Sigmoid colon (tissue), 7 donors: ENCODE data around the gene TBXAS1. TPM values are rescaled to one million over a fixed set of nuclear protein-coding genes. Genes with fewer than 3 reads are reported as not detected.

Experiments used
- DNase-seq: peaks from one replicate; pipeline ENCODE4 v3.0.0-alpha.2; 2019
- H3K27ac ChIP-seq, 4 donors: fragments of 200-600 bp; sonication (generic); one replicate each; pipeline ENCODE4 v1.5.1; 2016 to 2019; ENCODE audit warnings: mild to moderate bottlenecking in 1 of 4
- H3K27me3 ChIP-seq, 3 donors: fragments of 200-600 bp; sonication (generic); one replicate each; pipeline ENCODE4 v1.5.1; 2019; ENCODE audit warnings: mild to moderate bottlenecking in 1 of 3
- H3K36me3 ChIP-seq, 4 donors: fragments of 200-600 bp; sonication (generic); one replicate each; pipeline ENCODE4 v1.5.1; 2016 to 2019
- H3K4me1 ChIP-seq, 4 donors: fragments of 200-600 bp; sonication (generic); one replicate each; pipeline ENCODE4 v1.5.1; 2017 to 2019
- H3K4me3 ChIP-seq, 4 donors: fragments of 200-600 bp; sonication (generic); one replicate each; pipeline ENCODE4 v1.5.1; 2017 to 2019; ENCODE audit warnings: mild to moderate bottlenecking in 2 of 4, moderate library complexity in 1 of 4
- H3K9me3 ChIP-seq, 4 donors: fragments of 200-600 bp in 3 of 4; sonication (generic) in 3 of 4; one replicate each; pipeline versions ENCODE4 v1.5.1 to v1.6.1; 2013 to 2019
- CTCF ChIP-seq, 4 experiments: fragments of 450-650 bp in 3 of 4; fragments of 200-600 bp in 1 of 4; IDR thresholded peaks; one replicate each; pipeline ENCODE4 v1.5.1; 2016 to 2019; ENCODE audit warnings: antibody characterized with exemption in 4 of 4, mild to moderate bottlenecking in 3 of 4, moderate library complexity in 2 of 4
- EP300 ChIP-seq, 4 donors: sonication (generic); formaldehyde crosslinking; IDR thresholded peaks; one replicate each; pipeline ENCODE4 v1.6.1; 2017; ENCODE audit warnings: antibody characterized with exemption in 4 of 4
- POLR2A ChIP-seq, 2 donors: fragments of 450-650 bp; IDR thresholded peaks; one replicate each; pipeline ENCODE4 v1.6.1; 2016; ENCODE audit warnings: antibody characterized with exemption in 2 of 2, mild to moderate bottlenecking in 2 of 2, moderate library complexity in 2 of 2
- POLR2AphosphoS5 ChIP-seq, 4 donors: sonication (generic); formaldehyde crosslinking; IDR thresholded peaks; one replicate each; pipeline ENCODE4 v1.6.1; 2017; ENCODE audit warnings: antibody characterized with exemption in 4 of 4
- WGBS, 2 donors: extraction: QIAGEN DNeasy Blood & Tissue Kit; methylation state at CpG; one replicate each; pipeline ENCODE4 v1.1.7; 2013; 5-methylcytosine and 5-hydroxymethylcytosine counted together
- intact Hi-C: fragments of 100-400 bp; cut with DNase I; formaldehyde crosslinking; loops from one replicate; pipeline ENCODE4 v1.15.1; 2023
- polyA plus RNA-seq, 3 donors: library from polyadenylated mRNA; stranded (reverse); fragments of 200-250 nt; gene quantifications; one replicate each; pipeline ENCODE4 v1.2.3, GENCODE V29; 2013
- total RNA-seq, 4 donors: library from RNA; depleted of rRNA; stranded (reverse); fragments of >200 nt; gene quantifications; one replicate each; pipeline ENCODE4 v1.1.0, GENCODE V29; 2016
- donor health status: healthy with polysubstance abuse.
- donor health status: Bipolar disorder and iron deficiency.
- donor health status: healthy.

TBXAS1 gene
- total and polyA plus RNA-seq, 7 donors = 6.0 to 28.2 (median 19.3) TPM

GRCh38 chr7:139804571-139804970 lies 24.5 kb upstream of the TBXAS1 start:
- 98 to 100% methylated on average over 1 of the region's 1 CpG for WGBS, 2 donors

GRCh38 chr7:139807009-139807408 lies 22.1 kb upstream of the TBXAS1 start:
- WGBS, 2 donors = 48 to 84% methylated on average over 3 of the region's 3 CpGs
- intact Hi-C loops = no loop called here
- H3K27me3 ChIP-seq = peaks cover 0 to 5% (median 0%) of the 10 kb centered on the region in 3 donors
- H3K27ac ChIP-seq = no peak overlapping the region
- TF ChIP-seq EP300 (IDR thresholded peaks at IDR 0.05) = no peak
- H3K4me3 ChIP-seq = no peak overlapping the region
- H3K9me3 ChIP-seq = no peaks in the 10 kb centered on the region
- no peaks in the 10 kb centered on the region for H3K4me1 ChIP-seq
- H3K36me3 ChIP-seq = no peaks in the 10 kb centered on the region
- DNase-seq = no peak

More at GRCh38 chr7:139804571-139804970, 24.5 kb upstream of the TBXAS1 start:
- no peak overlapping the region for H3K4me3 ChIP-seq
- DNase-seq = no peak
- TF ChIP-seq EP300 (IDR thresholded peaks at IDR 0.05) = no peak
- no peak overlapping the region for H3K27ac ChIP-seq
- H3K36me3 ChIP-seq = no peaks in the 10 kb centered on the region
- H3K27me3 ChIP-seq = peaks cover 0 to 5% (median 0%) of the 10 kb centered on the region in 3 donors
- intact Hi-C loops = no loop called here
- H3K9me3 ChIP-seq = no peaks in the 10 kb centered on the region
- no peaks in the 10 kb centered on the region for H3K4me1 ChIP-seq

GRCh38 chr7:139808427-139808826 lies 20.6 kb upstream of the TBXAS1 start:
- no peak overlapping the region for H3K4me3 ChIP-seq
- intact Hi-C loops = no loop called here
- H3K27ac ChIP-seq = no peak overlapping the region
- TF ChIP-seq POLR2A (IDR thresholded peaks at IDR 0.05) (no peak), EP300 (IDR thresholded peaks at IDR 0.05) (no peak), POLR2AphosphoS5 (IDR thresholded peaks at IDR 0.05) (no peak), CTCF (IDR thresholded peaks at IDR 0.05) (no peak)
- H3K27me3 ChIP-seq = peaks cover 0 to 2% (median 0%) of the 10 kb centered on the region in 3 donors
- DNase-seq = no peak
- no peaks in the 10 kb centered on the region for H3K4me1 ChIP-seq
- H3K9me3 ChIP-seq = no peaks in the 10 kb centered on the region
- 95 to 96% methylated on average over 3 of the region's 3 CpGs for WGBS, 2 donors
- H3K36me3 ChIP-seq = no peaks in the 10 kb centered on the region

GRCh38 chr7:139808846-139809442 lies 20.1 kb upstream of the TBXAS1 start:
- intact Hi-C loops = no loop called here
- Histone ChIP-seq H3K27me3 (no peaks in the 10 kb centered on the region), H3K36me3 (no peaks in the 10 kb centered on the region)

GRCh38 chr7:139811066-139811465 lies 18.0 kb upstream of the TBXAS1 start:
- no peak for DNase-seq
- Histone ChIP-seq H3K36me3 (no peaks in the 10 kb centered on the region), H3K4me1 (no peaks in the 10 kb centered on the region), H3K4me3 (no peak overlapping the region), H3K9me3 (no peaks in the 10 kb centered on the region), H3K27ac (no peak overlapping the region), H3K27me3 (no peaks in the 10 kb centered on the region)
- TF ChIP-seq CTCF (IDR thresholded peaks at IDR 0.05) (no peak), POLR2AphosphoS5 (IDR thresholded peaks at IDR 0.05) (no peak), POLR2A (IDR thresholded peaks at IDR 0.05) (no peak), EP300 (IDR thresholded peaks at IDR 0.05) (no peak)
- 40 to 73% methylated on average over 2 of the region's 2 CpGs for WGBS, 2 donors
- intact Hi-C loops = no loop called here

More at GRCh38 chr7:139808846-139809442, 20.1 kb upstream of the TBXAS1 start:
- Histone ChIP-seq H3K27ac (no peak overlapping the region), H3K4me3 (no peak overlapping the region), H3K4me1 (no peaks in the 10 kb centered on the region), H3K9me3 (no peaks in the 10 kb centered on the region)
- DNase-seq = no peak
- no peak for TF ChIP-seq EP300 (IDR thresholded peaks at IDR 0.05)
- TF ChIP-seq POLR2AphosphoS5 (IDR thresholded peaks at IDR 0.05) = no peak
- no peak for TF ChIP-seq POLR2A (IDR thresholded peaks at IDR 0.05)
- no peak for TF ChIP-seq CTCF (IDR thresholded peaks at IDR 0.05)

- DNase-seq = no peak
- TF ChIP-seq CTCF (IDR thresholded peaks at IDR 0.05) = no peak
- TF ChIP-seq EP300 (IDR thresholded peaks at IDR 0.05) = no peak
- TF ChIP-seq POLR2AphosphoS5 (IDR thresholded peaks at IDR 0.05) = no peak
- no peak for TF ChIP-seq POLR2A (IDR thresholded peaks at IDR 0.05)
- Histone ChIP-seq H3K4me1 (no peaks in the 10 kb centered on the region), H3K9me3 (no peaks in the 10 kb centered on the region), H3K36me3 (no peaks in the 10 kb centered on the region), H3K4me3 (no peak overlapping the region), H3K27me3 (no peaks in the 10 kb centered on the region), H3K27ac (no peak overlapping the region)
- WGBS, 2 donors = 89 to 95% methylated on average over 6 of the region's 6 CpGs
- intact Hi-C loops = no loop called here
Observed at GRCh38 chr7:139813151-139813550, 15.9 kb upstream of the TBXAS1 start.
